GM21381 (cell line): ENCODE results near the gene EIF2S2.

ENCODE experiments used
- ATAC-seq: cut with Tn5 transposase; IDR thresholded peaks from one replicate; pipeline ENCODE4 v1.9.1; 2021; ENCODE audit warnings: mild to moderate bottlenecking, moderate library complexity; ENCODE audit not compliant: unreplicated experiment

Gene EIF2S2

DNA sequence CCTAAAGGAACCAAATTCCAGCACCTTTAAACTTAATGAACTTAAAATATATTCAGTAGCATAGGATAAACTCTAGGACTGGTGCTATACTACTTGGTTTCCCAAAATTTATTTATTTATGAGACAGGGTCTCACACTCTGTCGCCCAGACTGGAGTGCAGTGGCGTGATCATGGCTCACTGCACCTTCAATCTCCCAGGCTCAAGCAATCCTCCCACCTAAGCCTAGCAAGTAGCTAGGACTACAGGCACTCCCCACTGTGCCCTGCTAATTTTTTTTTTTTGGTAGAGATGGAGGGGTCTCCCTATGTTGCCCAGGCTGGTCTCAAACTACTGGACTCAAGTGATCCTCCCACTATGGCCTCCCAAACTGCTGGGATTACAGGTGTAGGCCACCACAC is 21.4 kb downstream of the EIF2S2 start:
- ATAC-seq = no peak

DNA sequence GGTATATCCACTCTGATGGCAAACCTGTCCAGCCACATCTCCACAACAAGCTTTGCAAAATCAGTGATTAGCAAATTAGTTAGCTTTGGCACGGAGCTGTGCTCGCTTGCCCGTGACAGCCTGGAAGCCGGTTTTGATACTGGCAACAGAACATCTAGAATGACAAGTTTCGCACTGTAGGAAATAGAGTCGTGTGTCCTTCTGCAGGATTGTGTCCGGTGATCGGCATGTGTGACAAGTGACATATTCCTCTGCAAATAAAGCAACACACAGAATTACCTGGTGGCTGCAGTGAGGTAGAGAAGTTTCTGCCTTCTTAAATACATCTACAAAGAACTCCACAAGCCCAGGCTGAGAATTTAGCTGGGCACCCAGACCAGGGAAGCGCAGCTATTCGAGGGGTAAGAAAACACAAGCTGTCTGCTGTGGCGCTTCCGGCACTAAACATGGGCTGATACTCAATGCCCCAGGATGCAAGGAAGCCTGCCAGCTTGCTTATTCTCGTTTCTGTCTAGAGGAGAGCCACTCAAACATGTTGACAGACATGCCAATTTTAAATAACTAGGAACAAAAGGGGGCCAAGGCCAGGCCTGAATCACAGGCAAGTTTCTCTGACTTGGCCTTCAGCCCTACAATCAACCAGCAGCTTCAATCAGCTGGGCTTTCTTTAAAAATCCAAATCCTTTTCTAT is 22.2 kb downstream of the EIF2S2 start:
- ATAC-seq = no peak

GRCh38 chr20:34089175-34089479 is 22.9 kb downstream of the EIF2S2 start:
- no peak for ATAC-seq

DNA sequence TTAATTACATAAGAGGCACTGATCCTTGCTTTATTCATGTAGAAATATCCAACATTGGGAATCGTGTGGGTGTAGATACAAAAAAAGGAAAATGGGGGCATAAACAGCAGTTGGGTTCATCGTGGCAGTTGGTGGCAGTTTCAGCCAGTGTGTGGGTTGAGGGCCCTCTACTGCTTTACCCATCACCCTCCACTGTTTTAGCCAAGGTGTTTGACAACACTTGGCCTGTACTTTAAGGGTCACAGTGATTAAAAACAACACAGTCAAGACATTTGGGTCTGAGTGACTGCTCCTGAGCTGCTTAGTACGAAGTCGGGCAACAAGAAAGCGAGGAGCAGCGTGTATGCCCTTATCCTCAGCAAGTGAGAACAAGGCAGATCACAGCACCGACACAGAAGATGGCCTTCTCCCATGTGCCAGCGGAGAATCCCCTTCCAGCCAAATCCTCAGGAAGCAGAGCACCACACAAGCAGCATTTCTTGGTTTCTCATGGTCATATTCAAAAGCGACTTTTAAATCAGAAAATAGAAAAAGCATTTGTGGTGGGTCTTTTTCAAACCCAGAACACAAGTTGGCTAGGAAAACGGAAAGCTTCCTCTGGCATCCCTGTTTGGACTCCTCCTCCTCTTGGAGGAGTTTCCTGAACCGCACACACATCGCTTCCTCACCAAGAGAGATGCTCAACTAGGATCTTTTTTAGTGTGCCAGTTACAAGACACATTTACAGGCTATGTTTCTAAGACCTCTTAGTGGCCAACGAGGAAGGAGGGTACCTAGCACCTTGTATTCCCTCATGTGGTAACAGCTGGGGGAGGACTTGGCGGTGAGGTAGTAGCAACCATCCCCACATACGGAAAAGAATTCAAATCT is 23.5 kb downstream of the EIF2S2 start:
- ATAC-seq = no peak

DNA sequence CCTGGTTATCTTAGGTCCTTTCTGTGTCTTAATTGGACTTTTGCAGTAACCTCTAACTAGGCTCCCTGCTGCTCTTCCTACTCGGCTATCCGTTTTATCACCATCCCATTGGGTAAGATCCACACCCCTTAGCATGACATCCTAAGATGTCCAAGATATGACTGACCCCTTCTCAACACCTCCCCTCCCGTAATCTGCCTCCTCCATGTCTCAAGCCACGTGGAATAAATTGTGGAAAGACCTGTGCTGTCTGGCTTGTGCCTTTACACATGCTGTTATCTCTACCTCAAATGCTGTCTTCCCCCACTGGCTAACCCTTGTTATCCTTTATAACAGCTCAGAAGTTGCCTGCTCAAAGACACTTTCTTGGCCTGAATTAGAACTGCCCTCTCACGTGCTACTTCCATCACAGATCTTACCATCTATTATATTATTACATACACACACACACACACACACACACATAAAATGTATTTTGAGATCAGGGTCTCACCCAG is 26.5 kb downstream of the EIF2S2 start:
- no peak for ATAC-seq

DNA sequence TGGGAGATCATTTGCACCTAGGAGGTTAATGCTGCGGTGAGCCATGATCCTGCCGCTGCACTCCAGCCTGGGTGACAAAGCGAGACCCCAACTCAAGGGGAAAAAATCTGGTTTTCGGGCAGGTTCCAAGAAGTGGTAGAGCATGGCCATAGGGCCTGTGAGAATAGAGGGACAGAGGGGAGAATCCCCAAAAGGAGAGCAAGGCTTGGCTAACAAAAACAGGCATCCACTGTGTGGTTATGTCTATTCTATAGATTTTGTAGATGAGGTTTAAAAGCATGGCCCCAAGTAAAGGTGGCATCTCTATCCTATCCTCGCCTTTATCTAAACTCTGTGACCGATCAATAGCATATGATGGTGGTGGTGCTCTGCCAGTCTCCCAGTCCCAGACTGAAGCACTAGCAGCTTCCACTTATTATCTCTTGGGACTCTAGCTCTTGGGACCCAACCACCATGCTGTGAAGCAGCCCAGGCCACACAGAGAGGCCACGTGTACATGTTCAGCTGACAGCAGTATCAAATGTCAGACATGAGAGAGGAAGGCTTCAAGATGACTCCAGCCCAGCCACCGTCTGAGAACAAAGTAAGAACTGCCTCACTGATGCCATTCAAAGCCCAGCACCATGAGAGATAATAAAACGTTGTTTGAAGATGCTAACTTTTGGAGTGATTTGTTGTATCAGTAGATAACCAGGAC is 27.7 kb downstream of the EIF2S2 start:
- ATAC-seq = no peak

GRCh38 chr20:34083781-34084180 is 28.3 kb downstream of the EIF2S2 start:
- ATAC-seq = no peak

DNA sequence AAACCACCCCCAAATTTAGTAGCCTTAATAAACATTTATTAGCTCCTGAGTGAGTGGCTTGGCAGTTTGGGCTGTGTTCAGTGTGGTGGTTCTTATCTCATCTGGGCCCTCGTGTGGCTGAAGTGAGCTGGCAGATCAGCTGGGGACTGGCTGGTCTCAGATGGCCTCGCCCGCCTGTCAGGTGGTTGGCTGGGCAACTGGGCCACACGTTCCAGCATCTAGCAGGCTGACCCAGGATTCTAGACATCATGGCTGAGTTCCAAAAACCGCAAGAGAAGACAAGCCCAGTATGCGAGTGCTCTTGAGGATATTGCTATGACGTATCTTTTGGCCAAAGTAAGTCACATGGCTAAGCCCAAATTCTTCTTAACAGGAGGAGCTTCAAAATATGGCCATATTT is 28.9 kb downstream of the EIF2S2 start:
- no peak for ATAC-seq

GRCh38 chr20:34082232-34082887 is 29.7 kb downstream of the EIF2S2 start:
- ATAC-seq = no peak

DNA sequence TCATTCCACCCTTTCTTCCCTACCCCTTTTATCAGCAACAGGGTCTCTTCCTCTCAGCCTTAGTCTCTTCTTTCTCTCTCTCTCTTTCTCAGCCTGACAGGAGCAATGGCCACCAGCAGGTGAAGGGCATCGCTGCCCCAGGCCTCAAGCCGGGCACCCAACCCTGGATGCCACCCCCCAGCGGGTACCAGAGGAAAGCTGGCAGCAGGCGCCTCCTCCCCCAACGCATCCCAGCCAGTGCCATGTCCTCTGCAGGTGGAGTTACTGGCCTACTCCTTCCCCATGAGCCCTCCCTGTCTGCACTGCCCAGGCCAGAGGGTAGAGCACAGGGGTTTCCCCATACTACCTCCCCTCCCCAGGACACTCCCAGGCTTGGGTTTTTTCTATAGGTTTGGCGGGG is 32.2 kb downstream of the EIF2S2 start:
- no peak for ATAC-seq

DNA sequence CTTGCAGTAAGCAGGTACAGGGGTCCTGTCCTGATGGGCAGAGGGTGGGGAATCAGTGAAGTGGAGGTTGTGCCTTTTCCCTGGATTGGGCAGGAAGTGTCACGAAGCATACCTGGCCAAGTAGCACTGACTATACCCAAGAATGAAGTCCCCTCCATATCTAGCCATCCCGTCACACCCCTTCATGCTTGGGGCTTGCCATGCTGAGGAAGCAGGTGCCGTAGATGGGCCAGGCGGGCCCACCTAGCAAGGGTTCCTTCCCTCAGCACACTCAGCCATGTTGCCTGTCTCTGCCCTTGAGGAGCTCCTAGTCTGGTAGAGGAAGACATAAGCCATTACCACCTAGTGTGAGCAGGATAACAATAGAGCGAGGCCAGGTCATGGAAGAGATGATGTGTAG is 33.5 kb downstream of the EIF2S2 start:
- no peak for ATAC-seq

DNA sequence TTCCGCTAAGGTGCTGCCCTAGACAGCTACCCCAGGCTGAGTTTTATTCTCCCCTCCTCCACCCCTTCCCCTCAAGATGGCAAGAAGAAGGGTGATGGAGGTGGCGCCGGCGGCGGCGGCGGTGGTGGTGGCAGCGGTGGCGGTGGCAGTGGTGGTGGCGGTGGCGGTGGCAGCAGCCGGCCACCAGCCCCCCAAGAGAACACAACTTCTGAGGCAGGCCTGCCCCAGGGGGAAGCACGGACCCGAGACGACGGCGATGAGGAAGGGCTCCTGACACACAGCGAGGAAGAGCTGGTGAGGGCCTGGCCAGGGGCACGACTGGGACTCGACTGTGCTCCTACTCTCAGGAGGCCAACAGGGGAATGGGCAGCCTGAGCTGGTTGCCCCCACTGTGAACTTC is 35.1 kb downstream of the EIF2S2 start:
- ATAC-seq = no peak

DNA sequence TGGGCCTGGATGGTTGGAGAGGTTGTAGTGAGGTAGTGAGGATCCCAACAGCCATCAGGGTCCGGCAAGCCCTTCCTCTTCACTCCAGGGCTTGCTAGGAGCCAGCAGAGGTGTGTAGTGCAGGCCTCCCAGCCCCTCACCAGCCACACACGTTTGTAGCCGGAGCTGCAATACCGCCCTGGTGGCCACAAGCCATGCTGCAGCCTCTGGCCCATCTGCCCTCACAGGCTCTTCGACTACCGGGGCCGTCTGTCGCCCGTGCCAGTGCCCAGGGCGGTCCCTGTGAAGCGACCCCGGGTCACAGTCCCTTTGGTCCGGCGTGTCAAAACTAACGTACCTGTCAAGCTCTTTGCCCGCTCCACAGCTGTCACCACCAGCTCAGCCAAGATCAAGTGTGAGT is 36.4 kb downstream of the EIF2S2 start:
- ATAC-seq = no peak

DNA sequence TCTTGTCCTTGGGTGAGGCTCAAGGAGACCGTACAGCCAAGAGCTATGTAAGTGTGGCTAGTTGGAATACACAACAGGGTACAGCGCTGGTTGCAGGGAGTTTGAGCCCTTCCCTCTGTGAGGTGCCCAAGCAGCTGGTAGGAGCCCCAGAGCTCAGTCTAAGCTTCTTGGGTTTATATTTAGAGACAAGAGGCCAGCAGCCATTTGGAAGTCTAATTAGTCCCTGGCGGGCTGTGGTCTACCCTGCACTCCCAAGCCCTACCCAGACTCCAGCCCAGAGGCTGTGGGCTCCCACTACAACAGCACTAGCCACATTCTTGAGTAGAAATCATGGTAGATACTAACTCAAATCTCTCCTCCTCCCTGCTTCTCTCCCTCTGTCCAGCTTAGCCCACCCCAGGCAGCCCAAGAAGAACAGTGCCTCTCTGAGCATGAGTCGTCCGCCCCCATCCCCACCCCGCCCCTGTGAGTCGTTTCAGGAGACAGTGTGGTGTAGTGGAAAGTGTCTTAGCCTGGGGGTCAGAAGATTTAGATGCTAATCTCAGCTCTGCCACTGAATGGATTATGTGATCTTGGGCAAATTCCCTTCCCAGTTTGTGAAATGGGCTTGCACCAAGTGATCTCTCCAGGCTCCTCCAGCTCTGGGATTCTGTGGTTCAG is 37.8 kb downstream of the EIF2S2 start:
- no peak for ATAC-seq

DNA sequence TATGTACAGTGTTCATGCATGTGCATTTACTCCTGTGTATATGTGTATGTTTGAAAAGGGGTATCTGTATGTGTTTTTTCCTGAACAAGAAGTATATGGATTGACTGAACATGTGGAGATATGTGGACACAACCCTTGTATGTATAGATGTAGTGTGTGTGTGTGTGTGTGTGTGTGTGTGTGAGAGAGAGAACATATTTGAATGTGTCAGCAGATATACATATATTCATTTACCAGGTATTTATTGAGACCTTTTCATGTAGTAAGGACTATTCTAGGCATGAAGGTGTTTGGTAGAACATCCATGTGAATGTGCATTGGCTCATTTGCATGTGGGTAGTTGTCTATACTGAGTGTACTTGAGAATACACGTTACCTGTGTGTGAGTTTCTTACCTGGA is 39.3 kb downstream of the EIF2S2 start:
- ATAC-seq = no peak

DNA sequence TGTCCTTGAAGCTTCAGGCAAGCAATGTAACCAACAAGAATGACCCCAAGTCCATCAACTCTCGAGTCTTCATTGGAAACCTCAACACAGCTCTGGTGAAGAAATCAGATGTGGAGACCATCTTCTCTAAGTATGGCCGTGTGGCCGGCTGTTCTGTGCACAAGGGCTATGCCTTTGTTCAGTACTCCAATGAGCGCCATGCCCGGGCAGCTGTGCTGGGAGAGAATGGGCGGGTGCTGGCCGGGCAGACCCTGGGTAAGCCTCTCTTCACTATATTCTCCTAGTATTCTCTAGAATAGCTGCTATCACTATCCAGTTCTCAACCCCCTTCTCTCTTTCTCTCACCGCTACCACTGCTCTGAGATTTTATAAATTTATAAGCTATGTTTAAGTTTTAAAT is 40.0 kb downstream of the EIF2S2 start:
- no peak for ATAC-seq

- no peak for ATAC-seq
Observed at GRCh38 chr20:34070859-34071258, 41.2 kb downstream of the EIF2S2 start.

DNA sequence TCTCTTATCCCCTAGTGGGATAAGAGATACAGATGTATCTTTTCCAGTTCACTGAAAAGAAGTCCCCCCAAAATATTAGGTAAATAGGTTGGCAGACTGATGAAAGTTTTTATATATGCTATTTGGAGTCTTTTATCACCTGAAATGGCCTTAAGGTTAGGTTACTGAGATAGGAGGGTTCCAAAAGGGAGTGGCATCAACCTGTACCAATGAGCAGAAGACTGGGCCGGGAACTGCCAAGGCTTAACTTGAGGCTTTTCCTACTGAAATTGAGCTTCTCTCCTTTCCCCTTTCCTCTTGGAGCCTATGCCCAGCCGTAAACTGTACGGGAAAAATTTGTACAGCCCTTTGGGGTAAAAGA is 42.0 kb downstream of the EIF2S2 start:
- no peak for ATAC-seq

- ATAC-seq = peak; percentile 60
Observed at GRCh38 chr20:34069341-34070078, 42.5 kb downstream of the EIF2S2 start.

GRCh38 chr20:34068001-34068400 is 44.0 kb downstream of the EIF2S2 start:
- no peak for ATAC-seq
